GM21576 (cell line): Measurements from ENCODE around the gene RBM33.

ENCODE experiments used
- ATAC-seq: cut with Tn5 transposase; IDR thresholded peaks from one replicate; pipeline ENCODE4 v1.9.1; 2021; ENCODE audit warnings: mild to moderate bottlenecking, moderate library complexity; ENCODE audit not compliant: unreplicated experiment

RBM33 gene

DNA sequence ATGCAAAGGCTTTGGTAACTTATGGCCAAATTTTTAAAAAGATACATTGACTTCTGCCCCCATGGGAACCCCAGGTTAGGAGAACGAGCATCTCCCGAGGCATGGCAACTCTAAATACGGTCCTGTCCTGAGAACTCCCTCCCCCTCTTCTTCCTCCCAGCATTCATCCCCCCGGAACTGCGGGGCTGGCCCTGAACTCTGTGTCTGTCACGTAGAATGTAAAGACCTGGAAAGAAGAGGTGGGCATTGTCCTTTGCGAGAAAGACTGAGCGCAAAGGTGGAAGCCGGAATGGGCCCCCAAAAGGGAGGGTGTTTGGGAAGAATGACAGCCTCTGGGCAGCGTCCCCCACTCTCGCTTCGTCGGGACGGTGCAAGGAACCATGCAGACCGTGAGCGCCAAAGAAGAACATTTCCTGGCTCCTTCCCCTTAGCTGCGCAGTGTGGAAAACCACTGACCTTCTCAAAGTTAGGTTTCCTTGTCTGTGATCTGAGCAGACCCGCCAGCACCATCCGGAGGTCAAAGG lies 146.8 kb downstream of the RBM33 start:
- ATAC-seq = no peak

GRCh38 chr7:155791836-155792235 lies 147.4 kb downstream of the RBM33 start:
- ATAC-seq = no peak

- no peak for ATAC-seq
These were observed 148.0 kb downstream of the RBM33 start for GRCh38 chr7:155792315-155792960.

DNA sequence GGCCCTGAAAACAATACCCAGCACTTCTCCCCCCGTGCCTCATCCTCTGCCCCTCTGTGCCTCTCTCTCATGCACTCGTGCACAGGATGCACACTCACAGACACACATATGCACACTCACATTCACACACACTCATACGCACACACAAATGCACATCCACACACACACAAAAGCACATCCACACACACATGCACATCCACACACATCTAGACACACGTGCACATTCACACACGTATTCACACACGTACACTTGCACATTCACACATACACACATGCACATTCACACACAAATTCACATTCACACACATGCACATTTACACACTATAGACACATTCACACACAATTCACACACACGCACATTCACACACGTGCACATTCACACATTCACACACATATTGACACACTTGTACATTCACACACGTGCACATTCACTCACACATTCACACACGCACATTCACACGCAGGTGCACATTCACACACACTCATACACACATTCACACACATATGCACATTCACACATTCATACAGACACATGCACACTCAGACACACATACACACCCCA lies 148.6 kb downstream of the RBM33 start:
- no peak for ATAC-seq

GRCh38 chr7:155793720-155794119 lies 149.3 kb downstream of the RBM33 start:
- ATAC-seq = no peak

DNA sequence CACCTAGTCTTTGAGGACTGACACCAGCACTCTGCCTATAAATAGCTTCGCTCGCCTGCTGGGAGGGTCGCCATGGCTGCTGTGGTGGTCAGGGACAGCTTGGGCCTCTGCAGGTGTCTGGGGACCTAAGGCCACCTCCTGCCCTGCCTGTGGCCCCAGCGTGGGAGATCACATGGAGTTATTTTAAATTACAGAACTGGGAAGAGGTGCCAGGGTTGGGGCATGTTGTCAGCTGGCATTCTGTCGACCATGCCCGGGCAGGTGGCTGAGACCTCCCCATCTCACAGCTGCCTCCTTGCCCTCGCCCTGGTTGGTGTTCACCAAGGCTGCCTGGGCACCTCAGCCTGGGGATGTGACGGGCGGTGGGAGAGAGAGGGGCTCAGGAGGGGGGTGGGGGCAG lies 149.7 kb downstream of the RBM33 start:
- ATAC-seq = no peak

- ATAC-seq = no peak
These were observed 150.9 kb downstream of the RBM33 start for GRCh38 chr7:155795401-155795800.

GRCh38 chr7:155795951-155796350 lies 151.5 kb downstream of the RBM33 start:
- ATAC-seq = no peak

DNA sequence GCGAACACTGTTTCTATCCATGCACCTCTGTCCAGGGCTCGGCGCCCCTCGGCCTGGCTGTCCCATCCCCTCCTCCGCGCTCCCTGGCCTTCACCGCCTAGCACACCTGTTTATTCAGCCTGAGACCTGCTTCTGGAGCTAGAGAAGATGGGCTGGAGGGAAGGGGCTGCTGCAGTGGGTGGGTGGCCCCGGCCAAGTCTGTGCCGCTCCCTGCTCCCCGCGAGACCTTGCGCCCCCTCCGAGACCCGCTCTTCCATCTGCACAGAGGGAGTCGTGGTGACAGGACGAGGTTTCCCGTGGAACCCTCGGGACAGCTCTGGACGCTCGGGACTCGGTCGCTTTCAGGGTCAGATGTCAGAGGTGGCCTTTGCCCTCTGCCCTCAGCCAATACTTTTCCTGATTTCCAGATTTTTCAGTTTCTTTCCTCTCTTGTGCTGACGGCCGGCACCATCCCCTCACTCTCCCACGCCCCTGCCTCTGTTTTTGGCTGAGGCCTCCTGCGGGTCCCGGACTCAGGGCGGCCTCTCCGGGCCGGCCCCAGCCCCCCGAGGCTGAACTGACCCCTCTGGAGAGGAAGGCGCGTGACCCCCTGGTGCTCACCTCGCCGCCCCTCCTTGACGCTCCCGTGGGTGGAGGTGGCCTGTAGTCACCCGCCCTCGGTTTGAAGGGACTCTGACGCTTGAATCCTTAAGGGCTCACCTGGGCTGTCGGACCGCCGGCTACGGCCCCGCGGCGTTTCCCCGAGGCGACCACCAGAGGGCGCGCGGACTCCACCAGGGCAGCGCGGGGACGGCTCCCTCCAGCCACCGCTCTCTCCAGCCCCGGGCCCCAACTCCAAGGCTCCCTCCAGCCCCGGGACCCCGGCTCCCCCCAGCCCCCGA lies 152.2 kb downstream of the RBM33 start:
- peak; percentile 61 for ATAC-seq

DNA sequence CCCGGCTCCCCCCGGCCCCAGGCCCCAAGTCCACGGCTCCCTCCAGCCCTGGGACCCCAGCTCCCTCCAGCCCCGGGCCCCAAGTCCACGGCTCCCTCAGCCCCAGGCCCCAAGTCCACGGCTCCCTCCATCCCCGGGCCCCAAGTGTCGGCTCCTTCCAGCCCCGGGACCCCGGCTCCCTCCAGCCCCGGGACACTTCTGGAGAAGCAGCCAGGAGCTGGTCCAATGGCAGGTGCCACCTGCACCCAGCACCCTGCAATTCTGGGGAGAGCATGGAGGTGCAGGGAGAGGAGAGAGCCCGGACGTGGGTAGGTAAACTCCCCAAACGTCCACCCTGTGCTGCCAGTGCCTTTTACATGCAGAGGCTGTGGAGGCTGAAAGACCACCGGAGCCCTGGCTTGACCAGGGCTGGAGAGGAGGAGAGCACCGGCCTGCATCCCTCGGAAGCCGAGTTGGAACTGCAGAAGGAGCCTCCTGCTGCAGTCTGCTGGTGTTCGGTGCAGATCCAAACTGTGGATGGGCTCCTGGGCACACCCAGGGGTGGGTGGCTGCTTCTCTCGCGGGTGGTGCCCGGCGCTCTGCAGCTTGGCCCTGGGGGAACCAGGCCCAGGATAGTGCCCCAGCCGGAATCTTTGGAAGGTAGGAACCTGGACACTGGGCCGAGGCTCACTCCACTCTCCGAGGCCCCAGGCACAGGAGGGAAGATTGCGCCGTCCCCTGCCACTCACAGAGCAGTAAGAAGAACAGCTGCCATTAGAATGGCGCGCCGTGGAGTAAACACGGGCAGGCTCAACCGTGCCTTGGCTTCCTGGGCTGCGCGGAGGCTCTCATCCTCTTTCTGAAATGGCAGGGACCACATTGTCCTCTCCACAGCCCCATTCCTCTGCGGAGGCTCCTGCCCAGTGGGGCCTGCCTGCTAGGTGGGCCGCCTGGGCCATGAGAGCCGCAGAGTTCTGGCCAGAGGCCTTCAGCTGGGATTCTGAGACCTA lies 153.1 kb downstream of the RBM33 start:
- no peak for ATAC-seq

DNA sequence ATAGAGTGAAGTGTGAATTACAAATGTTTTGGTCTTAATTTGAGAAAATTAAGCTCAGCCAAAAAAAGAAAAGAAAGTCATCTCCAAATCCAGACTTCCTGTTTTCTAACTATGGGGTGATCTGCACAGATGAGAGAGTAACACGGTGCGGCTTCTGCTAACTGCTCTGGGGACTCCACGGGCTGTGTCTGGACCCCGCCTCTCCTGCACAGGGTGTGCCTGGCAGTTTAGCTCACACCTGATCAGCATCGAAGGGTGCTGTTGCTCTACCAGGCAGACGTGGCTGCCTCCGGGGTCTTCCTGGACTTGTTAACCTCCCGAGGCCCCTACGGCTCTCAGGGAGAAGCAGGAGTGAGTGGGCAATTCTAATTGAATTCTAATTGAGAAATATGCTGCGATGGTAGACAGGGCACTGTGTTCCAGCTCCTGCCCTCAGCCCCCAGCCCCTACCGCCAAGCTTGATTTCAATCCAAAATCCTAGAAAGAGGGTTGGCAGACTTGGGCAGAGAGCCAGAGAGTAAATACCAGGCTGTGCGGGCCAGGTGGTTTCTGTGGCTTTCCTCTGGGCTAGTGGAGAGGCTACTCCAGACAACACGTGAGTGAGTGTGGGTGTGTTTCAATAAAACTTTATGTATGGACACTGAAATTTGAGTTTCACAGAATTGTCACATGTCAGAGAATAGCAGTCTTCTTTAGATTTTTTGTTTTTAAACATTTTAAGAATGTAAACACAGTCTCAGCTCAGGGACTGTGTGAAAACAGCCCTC lies 154.4 kb downstream of the RBM33 start:
- ATAC-seq = no peak

GRCh38 chr7:155799514-155799913 lies 155.1 kb downstream of the RBM33 start:
- no peak for ATAC-seq

GRCh38 chr7:155800301-155800700 lies 155.8 kb downstream of the RBM33 start:
- ATAC-seq = no peak

- ATAC-seq = no peak
These were observed 156.3 kb downstream of the RBM33 start for GRCh38 chr7:155800741-155801267.

DNA sequence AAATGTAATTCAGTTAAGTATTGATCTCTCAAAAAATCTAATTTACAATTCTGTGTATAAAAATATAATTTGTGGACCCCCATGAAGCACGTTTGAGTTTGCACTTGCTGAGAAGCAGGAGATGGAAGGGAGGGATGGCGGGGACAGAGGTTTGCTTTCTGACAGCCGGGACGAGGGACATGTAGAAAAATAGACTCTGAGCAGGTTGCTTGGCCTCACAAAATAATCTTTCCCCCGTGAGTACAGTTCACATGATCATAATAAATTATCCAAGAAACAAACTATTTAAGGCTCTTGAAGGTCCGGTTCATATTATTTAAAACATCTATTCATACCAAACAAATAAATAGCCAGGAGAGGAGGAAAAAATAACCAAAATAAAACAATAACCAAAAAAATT lies 157.8 kb downstream of the RBM33 start:
- ATAC-seq = no peak

DNA sequence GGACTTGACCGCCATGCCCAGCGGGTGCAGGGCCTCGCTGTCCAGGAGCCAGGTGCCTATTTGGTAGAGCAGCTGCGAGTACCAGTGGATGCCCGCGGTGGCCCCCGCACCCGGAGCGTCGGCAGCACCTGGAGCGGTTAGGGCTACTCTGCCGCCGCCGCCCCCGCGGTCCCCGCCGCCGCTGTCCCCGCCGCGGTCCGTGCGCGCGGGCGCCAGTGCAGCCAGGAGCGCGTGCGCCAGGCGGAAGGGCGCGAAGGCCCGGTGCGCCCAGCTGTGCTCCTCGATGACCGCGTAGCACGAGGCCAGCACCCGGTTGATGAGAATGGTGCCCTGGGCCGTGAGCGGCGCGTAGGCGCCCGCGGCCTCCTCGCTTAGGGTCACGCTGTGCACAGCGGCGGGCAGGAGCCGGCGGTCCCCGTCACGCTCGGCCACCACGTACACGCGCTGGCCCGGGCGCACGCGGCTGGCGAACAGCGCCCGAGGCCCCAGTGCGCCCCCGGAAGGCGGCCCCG lies 158.5 kb downstream of the RBM33 start:
- no peak for ATAC-seq

DNA sequence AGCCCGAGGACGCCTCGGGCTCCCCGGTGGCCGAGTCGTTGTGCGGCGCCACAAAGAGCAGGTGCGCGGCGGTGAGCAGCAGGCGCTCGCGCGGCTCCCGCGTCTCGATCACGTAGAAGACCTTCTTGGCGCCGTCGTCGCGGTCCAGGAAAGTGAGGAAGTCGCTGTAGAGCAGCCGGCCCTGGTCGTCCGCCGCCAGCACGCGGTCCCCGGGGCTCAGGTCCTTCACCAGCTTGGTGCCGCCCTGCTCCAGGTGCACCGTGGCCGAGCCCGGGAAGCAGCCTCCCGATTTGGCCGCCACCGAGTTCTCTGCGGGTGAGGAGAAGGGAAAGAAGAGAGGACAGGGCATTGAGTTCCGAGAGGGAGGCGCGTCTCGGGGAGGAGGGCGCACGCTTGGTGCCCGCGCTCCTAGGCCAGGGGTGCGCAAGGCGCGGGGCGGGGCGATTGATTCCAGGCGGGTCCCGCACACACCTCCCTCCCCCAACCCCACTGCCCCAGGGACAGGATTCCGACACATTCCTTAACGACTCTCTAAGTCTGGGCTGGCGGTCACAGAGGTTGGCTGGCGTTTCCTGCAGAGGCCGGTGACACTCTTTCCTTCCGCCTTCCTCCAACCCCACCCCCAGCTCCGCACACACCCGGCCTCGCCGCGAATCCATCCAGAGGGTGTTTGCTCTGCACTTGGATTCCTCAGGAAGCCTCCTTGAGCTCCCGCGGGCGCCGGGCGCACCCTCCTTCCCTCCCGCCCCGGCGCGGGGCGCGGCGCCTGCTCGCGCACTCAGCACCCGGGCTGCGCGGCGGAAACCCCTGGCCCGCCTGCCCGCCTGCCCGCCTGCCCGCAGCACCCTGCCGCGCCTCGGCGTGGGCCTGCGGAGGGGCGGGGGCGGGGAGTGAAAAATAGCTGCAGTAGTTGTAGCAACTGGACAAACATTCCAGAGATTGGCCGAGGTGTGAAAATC lies 159.2 kb downstream of the RBM33 start:
- no peak for ATAC-seq

DNA sequence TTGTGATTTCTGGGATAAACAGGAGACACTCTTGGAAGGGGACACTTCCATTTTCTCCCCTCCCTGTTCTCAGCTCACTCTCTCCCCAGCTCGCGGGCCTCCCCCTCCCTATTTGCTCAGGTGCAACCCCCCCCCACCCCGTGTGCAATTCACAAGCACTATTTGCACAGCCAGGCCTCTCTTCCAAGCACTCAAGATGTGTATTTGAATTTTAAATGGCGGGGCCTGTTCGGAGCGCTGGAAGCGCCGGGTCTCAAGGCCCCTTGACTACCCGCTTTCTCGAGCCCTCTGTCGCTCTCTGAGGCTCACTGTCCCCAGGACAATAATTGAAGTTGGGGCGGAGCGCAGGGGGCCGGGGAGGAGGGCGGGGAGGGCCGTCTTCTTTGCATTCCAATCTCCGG lies 160.0 kb downstream of the RBM33 start:
- ATAC-seq = no peak
